Keratinocyte (primary cell): ENCODE results near the gene RAB11A. TPM values are rescaled to one million over a fixed set of nuclear protein-coding genes. Genes with fewer than 3 reads are reported as not detected.

Source experiments
- DNase-seq: peaks from one replicate; pipeline ENCODE4 v3.0.0-alpha.2; 2011; ENCODE audit warnings: low read depth, missing footprints, low spot score
- FAIRE-seq: peaks from 2 replicates; lab custom pipeline; 2011; peaks lifted over from hg19 to GRCh38; lab: Jason Lieb, UNC
- H2AFZ ChIP-seq: 2 replicates; pipeline ENCODE4 v1.6.0; 2012; ENCODE audit warnings: low read length, control low read depth, inconsistent platforms; ENCODE audit not compliant: control insufficient read depth
- H3K27ac ChIP-seq: 2 replicates; pipeline ENCODE4 v1.5.1; 2011; ENCODE audit warnings: low read length; ENCODE audit not compliant: control insufficient read depth, insufficient read depth
- H3K27me3 ChIP-seq: 3 replicates; pipeline ENCODE4 v1.6.0; 2011; ENCODE audit warnings: low read length; ENCODE audit not compliant: control insufficient read depth, insufficient read depth; ENCODE audit errors: extremely low read depth
- H3K36me3 ChIP-seq, 2 experiments: 2 replicates in 1 of 2; 3 replicates in 1 of 2; pipeline ENCODE4 v1.5.1; 2011; ENCODE audit warnings: low read length in 2 of 2, mild to moderate bottlenecking in 1 of 2; ENCODE audit not compliant: control insufficient read depth in 2 of 2, insufficient read depth in 2 of 2; ENCODE audit errors: extremely low read depth in 1 of 2
- H3K4me1 ChIP-seq: 3 replicates; pipeline ENCODE4 v1.5.1; 2011; ENCODE audit warnings: low read length; ENCODE audit not compliant: control insufficient read depth, insufficient read depth; ENCODE audit errors: extremely low read depth
- H3K4me2 ChIP-seq: 3 replicates; pipeline ENCODE4 v1.6.0; 2011; ENCODE audit warnings: low read depth, low read length; ENCODE audit not compliant: control insufficient read depth, insufficient read depth; ENCODE audit errors: extremely low read depth
- H3K4me3 ChIP-seq, 3 experiments: fragments of 200-600 bp in 1 of 3; sonication (generic) in 1 of 3; 2 replicates in 2 of 3; 3 replicates in 1 of 3; pipeline ENCODE4 v1.5.1; 2011 to 2016; ENCODE audit warnings: low read length in 3 of 3, mild to moderate bottlenecking in 3 of 3, control low read depth in 2 of 3, inconsistent platforms in 1 of 3, low read depth in 1 of 3, mixed read lengths in 1 of 3, mixed run types in 1 of 3, moderate library complexity in 1 of 3; ENCODE audit not compliant: control insufficient read depth in 2 of 3, insufficient read depth in 2 of 3; ENCODE audit errors: extremely low read depth in 1 of 3
- H3K79me2 ChIP-seq: 2 replicates; pipeline ENCODE4 v1.6.0; 2012; ENCODE audit warnings: low read length; ENCODE audit not compliant: control insufficient read depth, insufficient read depth
- H3K9ac ChIP-seq: 3 replicates; pipeline ENCODE4 v1.6.0; 2011; ENCODE audit warnings: low read length; ENCODE audit not compliant: control insufficient read depth, insufficient read depth; ENCODE audit errors: extremely low read depth
- H3K9me1 ChIP-seq: 3 replicates; pipeline ENCODE4 v1.6.0; 2011; ENCODE audit warnings: low read length; ENCODE audit not compliant: control insufficient read depth, insufficient read depth; ENCODE audit errors: extremely low read depth
- H3K9me3 ChIP-seq: 2 replicates; pipeline ENCODE4 v1.5.1; 2012; ENCODE audit warnings: low read depth, low read length; ENCODE audit not compliant: control insufficient read depth
- H4K20me1 ChIP-seq: 3 replicates; pipeline ENCODE4 v1.6.0; 2011; ENCODE audit warnings: low read length; ENCODE audit not compliant: control insufficient read depth, insufficient read depth; ENCODE audit errors: extremely low read depth
- CTCF ChIP-seq, 3 experiments: IDR thresholded peaks in 1 of 3; conservative IDR thresholded peaks in 1 of 3; optimal IDR thresholded peaks in 1 of 3; 2 replicates in 2 of 3; 3 replicates in 1 of 3; pipeline versions ENCODE3 to v1.5.1; 2011; ENCODE audit warnings: low read length in 3 of 3, mild to moderate bottlenecking in 3 of 3, moderate library complexity in 2 of 3, control low read depth in 1 of 3, inconsistent platforms in 1 of 3; ENCODE audit not compliant: insufficient read depth in 2 of 3; ENCODE audit errors: extremely low read depth in 1 of 3
- EZH2 ChIP-seq: IDR thresholded peaks from one replicate; pipeline ENCODE4 v1.6.1; 2012; ENCODE audit warnings: inconsistent platforms, mild to moderate bottlenecking, low read length, moderate library complexity
- dilution Hi-C: fragments of 300-500 bp; cut with MboI; formaldehyde crosslinking; loops from one replicate; pipeline ENCODE4 v1.7.0; 2020; ENCODE audit warnings: low sequenced_read_pairs; ENCODE audit not compliant: extremely low pct_ligation_motif_present
- polyA plus RNA-seq, 5 experiments: library from polyadenylated mRNA; depleted of rRNA in 3 of 5; stranded (reverse) in 3 of 5; stranded (forward) in 1 of 5; unstranded in 1 of 5; fragments of >200 nt; gene quantifications; 1 replicate in 1 of 5; 2 replicates in 3 of 5; 3 replicates in 1 of 5; pipeline versions ENCODE4 v1.2.1 to v1.2.3, GENCODE V29; 2011 to 2012; ENCODE audit warnings: missing spikeins in 2 of 5, low read depth in 1 of 5, low replicate concordance in 1 of 5

The RAB11A gene
- polyA plus RNA-seq, 1 donor (not counting 4 experiments of a cell fraction or from before 2014, with no cell fraction given), result 537 TPM

GRCh38 chr15:65912235-65912634 is 42.9 kb downstream of the RAB11A start:
- dilution Hi-C loops, result no loop called here
- H3K27ac ChIP-seq, result no peak overlapping the region
- H3K4me2 ChIP-seq, result no peak overlapping the region
- no peak overlapping the region for H3K9ac ChIP-seq
- peaks cover 3% of the 10 kb centered on the region for H4K20me1 ChIP-seq
- no peak overlapping the region for H2AFZ ChIP-seq
- no peaks in the 10 kb centered on the region for H3K27me3 ChIP-seq
- no peaks in the 10 kb centered on the region for H3K79me2 ChIP-seq
- FAIRE-seq, result no peak
- no peaks in the 10 kb centered on the region for H3K9me3 ChIP-seq
- no peaks in the 10 kb centered on the region for H3K4me1 ChIP-seq
- no peak for DNase-seq
- peaks cover 27% of the 10 kb centered on the region in 2 experiments for H3K36me3 ChIP-seq
- TF ChIP-seq EZH2 (no peak), CTCF (optimal IDR thresholded peaks at IDR 0.05 in 1 of 3, IDR thresholded peaks at IDR 0.05 in 1 of 3, conservative IDR thresholded peaks at IDR 0.05 in 1 of 3; ENCODE audit: extremely low read depth in 1 of 3, insufficient read depth in 2 of 3, low read length in 3 of 3) (no peak)
- H3K9me1 ChIP-seq, result peaks cover 2% of the 10 kb centered on the region
- no peak overlapping the region for H3K4me3 ChIP-seq

- Histone ChIP-seq H2AFZ (no peak overlapping the region), H4K20me1 (peaks cover 3% of the 10 kb centered on the region), H3K79me2 (no peaks in the 10 kb centered on the region), H3K27me3 (no peaks in the 10 kb centered on the region), H3K4me2 (no peak overlapping the region), H3K27ac (no peak overlapping the region), H3K9ac (no peak overlapping the region), H3K9me1 (peaks cover 2% of the 10 kb centered on the region), H3K9me3 (no peaks in the 10 kb centered on the region), H3K36me3 (peaks cover 14 to 23% of the 10 kb centered on the region in 2 experiments), H3K4me1 (no peaks in the 10 kb centered on the region), H3K4me3 (no peak overlapping the region)
- dilution Hi-C loops, result no loop called here
- FAIRE-seq (no peak), DNase-seq (no peak)
- no peak for TF ChIP-seq EZH2
- no peak for TF ChIP-seq CTCF (optimal IDR thresholded peaks at IDR 0.05 in 1 of 3, IDR thresholded peaks at IDR 0.05 in 1 of 3, conservative IDR thresholded peaks at IDR 0.05 in 1 of 3; ENCODE audit: extremely low read depth in 1 of 3, insufficient read depth in 2 of 3, low read length in 3 of 3)
Observed at GRCh38 chr15:65913631-65914199, 44.4 kb downstream of the RAB11A start.
